Sigmoid colon (tissue), 7 donors: ENCODE results near the gene SMTNL2. TPM values are rescaled to one million over a fixed set of nuclear protein-coding genes. Genes with fewer than 3 reads are reported as not detected.

Source experiments
- DNase-seq: peaks from one replicate; pipeline ENCODE4 v3.0.0-alpha.2; 2019
- H3K27ac ChIP-seq, 4 donors: fragments of 200-600 bp; sonication (generic); one replicate each; pipeline ENCODE4 v1.5.1; 2016 to 2019; ENCODE audit warnings: mild to moderate bottlenecking in 1 of 4
- H3K27me3 ChIP-seq, 3 donors: fragments of 200-600 bp; sonication (generic); one replicate each; pipeline ENCODE4 v1.5.1; 2019; ENCODE audit warnings: mild to moderate bottlenecking in 1 of 3
- H3K36me3 ChIP-seq, 4 donors: fragments of 200-600 bp; sonication (generic); one replicate each; pipeline ENCODE4 v1.5.1; 2016 to 2019
- H3K4me1 ChIP-seq, 4 donors: fragments of 200-600 bp; sonication (generic); one replicate each; pipeline ENCODE4 v1.5.1; 2017 to 2019
- H3K4me3 ChIP-seq, 4 donors: fragments of 200-600 bp; sonication (generic); one replicate each; pipeline ENCODE4 v1.5.1; 2017 to 2019; ENCODE audit warnings: mild to moderate bottlenecking in 2 of 4, moderate library complexity in 1 of 4
- H3K9me3 ChIP-seq, 4 donors: fragments of 200-600 bp in 3 of 4; sonication (generic) in 3 of 4; one replicate each; pipeline versions ENCODE4 v1.5.1 to v1.6.1; 2013 to 2019
- EP300 ChIP-seq, 4 donors: sonication (generic); formaldehyde crosslinking; IDR thresholded peaks; one replicate each; pipeline ENCODE4 v1.6.1; 2017; ENCODE audit warnings: antibody characterized with exemption in 4 of 4
- POLR2A ChIP-seq, 2 donors: fragments of 450-650 bp; IDR thresholded peaks; one replicate each; pipeline ENCODE4 v1.6.1; 2016; ENCODE audit warnings: antibody characterized with exemption in 2 of 2, mild to moderate bottlenecking in 2 of 2, moderate library complexity in 2 of 2
- POLR2AphosphoS5 ChIP-seq, 4 donors: sonication (generic); formaldehyde crosslinking; IDR thresholded peaks; one replicate each; pipeline ENCODE4 v1.6.1; 2017; ENCODE audit warnings: antibody characterized with exemption in 4 of 4
- WGBS, 2 donors: extraction: QIAGEN DNeasy Blood & Tissue Kit; methylation state at CpG; one replicate each; pipeline ENCODE4 v1.1.7; 2013; 5-methylcytosine and 5-hydroxymethylcytosine counted together
- intact Hi-C: fragments of 100-400 bp; cut with DNase I; formaldehyde crosslinking; loops from one replicate; pipeline ENCODE4 v1.15.1; 2023
- polyA plus RNA-seq, 3 donors: library from polyadenylated mRNA; stranded (reverse); fragments of 200-250 nt; gene quantifications; one replicate each; pipeline ENCODE4 v1.2.3, GENCODE V29; 2013
- total RNA-seq, 4 donors: library from RNA; depleted of rRNA; stranded (reverse); fragments of >200 nt; gene quantifications; one replicate each; pipeline ENCODE4 v1.1.0, GENCODE V29; 2016
- TF ChIP-seq, protein P1 (sequence below), 4 experiments: fragments of 450-650 bp in 3 of 4; fragments of 200-600 bp in 1 of 4; IDR thresholded peaks; one replicate each; pipeline ENCODE4 v1.5.1; 2016 to 2019; ENCODE audit warnings: antibody characterized with exemption in 4 of 4, mild to moderate bottlenecking in 3 of 4, moderate library complexity in 2 of 4
- donor health status: healthy with polysubstance abuse.
- donor health status: Bipolar disorder and iron deficiency.
- donor health status: healthy.

Gene SMTNL2
- total and polyA plus RNA-seq, 7 donors, result 0.33 to 1.9 (median 0.99) TPM; not detected in 1

DNA sequence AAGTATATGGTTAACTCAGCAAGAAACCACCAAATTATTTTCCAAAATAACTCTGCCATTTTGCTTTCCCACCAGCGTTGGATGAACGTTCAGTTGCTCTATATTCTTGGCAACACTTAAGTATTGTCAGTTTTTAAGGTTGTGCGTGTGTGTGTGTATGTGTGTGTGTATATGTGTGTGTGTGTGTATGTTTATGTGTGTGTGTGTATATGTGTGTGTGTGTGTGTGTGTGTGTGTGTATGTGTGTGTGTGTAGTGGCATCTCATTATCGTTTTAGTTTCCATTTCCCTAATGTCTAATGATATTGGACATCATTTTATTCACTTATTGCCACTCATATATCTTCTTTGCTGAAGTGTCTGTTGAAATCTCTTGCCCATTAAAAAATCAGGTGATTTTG lies 11.2 kb upstream of the SMTNL2 start:
- intact Hi-C loops, result no loop called here
- Histone ChIP-seq H3K4me1 (no peaks in the 10 kb centered on the region), H3K36me3 (no peaks in the 10 kb centered on the region), H3K27ac (no peak overlapping the region), H3K4me3 (no peak overlapping the region), H3K9me3 (no peaks in the 10 kb centered on the region), H3K27me3 (peaks cover 0 to 2% (median 0%) of the 10 kb centered on the region in 3 donors)
- TF ChIP-seq POLR2AphosphoS5 (IDR thresholded peaks at IDR 0.05), result no peak
- no peak for DNase-seq
- 73 to 81% methylated on average over 4 of the region's 4 CpGs for WGBS, 2 donors

DNA sequence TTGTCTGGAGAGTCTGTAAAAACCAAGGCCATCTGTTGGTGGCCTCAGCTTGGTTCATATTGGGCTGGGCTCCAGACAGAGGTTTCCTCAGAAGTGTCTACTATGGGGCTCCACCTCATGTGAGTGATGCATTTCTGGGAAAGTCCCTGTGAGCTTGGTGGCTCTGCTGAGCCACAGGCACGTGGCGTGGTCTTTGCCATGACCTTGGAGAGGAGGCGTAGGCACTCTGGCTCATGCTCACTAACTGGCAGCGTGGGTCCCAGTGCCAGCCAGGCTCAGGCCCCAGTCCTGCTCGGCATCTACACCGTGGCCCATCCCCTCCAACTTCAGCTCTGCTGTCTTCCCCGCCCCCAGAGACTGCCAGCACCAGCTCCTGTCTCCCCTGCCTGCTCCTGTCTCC lies 10.7 kb upstream of the SMTNL2 start:
- Histone ChIP-seq H3K9me3 (no peaks in the 10 kb centered on the region), H3K4me1 (no peaks in the 10 kb centered on the region), H3K4me3 (no peak overlapping the region), H3K27ac (no peak overlapping the region), H3K27me3 (peaks cover 0 to 2% (median 0%) of the 10 kb centered on the region in 3 donors), H3K36me3 (no peaks in the 10 kb centered on the region)
- TF ChIP-seq POLR2A (IDR thresholded peaks at IDR 0.05) (no peak), POLR2AphosphoS5 (IDR thresholded peaks at IDR 0.05) (no peak), EP300 (IDR thresholded peaks at IDR 0.05) (no peak)
- TF ChIP-seq, protein P1, sequence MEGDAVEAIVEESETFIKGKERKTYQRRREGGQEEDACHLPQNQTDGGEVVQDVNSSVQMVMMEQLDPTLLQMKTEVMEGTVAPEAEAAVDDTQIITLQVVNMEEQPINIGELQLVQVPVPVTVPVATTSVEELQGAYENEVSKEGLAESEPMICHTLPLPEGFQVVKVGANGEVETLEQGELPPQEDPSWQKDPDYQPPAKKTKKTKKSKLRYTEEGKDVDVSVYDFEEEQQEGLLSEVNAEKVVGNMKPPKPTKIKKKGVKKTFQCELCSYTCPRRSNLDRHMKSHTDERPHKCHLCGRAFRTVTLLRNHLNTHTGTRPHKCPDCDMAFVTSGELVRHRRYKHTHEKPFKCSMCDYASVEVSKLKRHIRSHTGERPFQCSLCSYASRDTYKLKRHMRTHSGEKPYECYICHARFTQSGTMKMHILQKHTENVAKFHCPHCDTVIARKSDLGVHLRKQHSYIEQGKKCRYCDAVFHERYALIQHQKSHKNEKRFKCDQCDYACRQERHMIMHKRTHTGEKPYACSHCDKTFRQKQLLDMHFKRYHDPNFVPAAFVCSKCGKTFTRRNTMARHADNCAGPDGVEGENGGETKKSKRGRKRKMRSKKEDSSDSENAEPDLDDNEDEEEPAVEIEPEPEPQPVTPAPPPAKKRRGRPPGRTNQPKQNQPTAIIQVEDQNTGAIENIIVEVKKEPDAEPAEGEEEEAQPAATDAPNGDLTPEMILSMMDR (IDR thresholded peaks at IDR 0.05), result no peak
- intact Hi-C loops, result no loop called here
- DNase-seq, result no peak
- WGBS, 2 donors, result 55 to 71% methylated on average over 7 of the region's 7 CpGs

GRCh38 chr17:4574448-4575045 lies 9.8 kb upstream of the SMTNL2 start:
- Histone ChIP-seq H3K4me1 (no peaks in the 10 kb centered on the region), H3K4me3 (no peak overlapping the region), H3K36me3 (no peaks in the 10 kb centered on the region), H3K27me3 (peaks cover 0 to 2% (median 0%) of the 10 kb centered on the region in 3 donors), H3K9me3 (no peaks in the 10 kb centered on the region), H3K27ac (no peak overlapping the region)
- 95 to 97% methylated on average over 9 of the region's 9 CpGs for WGBS, 2 donors
- intact Hi-C loops, result no loop called here
- TF ChIP-seq POLR2A (IDR thresholded peaks at IDR 0.05) (no peak), POLR2AphosphoS5 (IDR thresholded peaks at IDR 0.05) (no peak), EP300 (IDR thresholded peaks at IDR 0.05) (no peak)
- TF ChIP-seq, protein P1 (IDR thresholded peaks at IDR 0.05), result no peak
- DNase-seq, result no peak

DNA sequence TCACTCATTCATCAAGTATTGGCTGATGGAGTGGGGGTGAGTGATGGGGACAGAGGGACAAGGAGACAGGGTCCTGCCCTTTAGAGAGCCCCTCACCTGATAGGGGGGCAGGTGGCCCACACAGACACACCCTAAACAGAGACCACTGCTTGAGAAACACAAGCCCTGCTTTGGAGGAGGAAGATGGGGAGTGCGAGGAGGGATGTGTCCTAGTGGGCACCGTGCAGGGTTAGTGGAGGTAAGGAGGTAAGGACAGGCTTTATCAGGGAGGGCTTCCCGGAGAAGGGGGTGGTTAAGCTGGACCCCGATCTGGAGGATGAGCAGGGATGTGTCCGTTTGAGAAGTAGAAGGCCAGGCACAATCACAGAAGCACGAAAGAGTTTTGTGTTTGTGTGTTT lies 8.2 kb upstream of the SMTNL2 start:
- H3K4me1 ChIP-seq, result no peaks in the 10 kb centered on the region
- no peak for TF ChIP-seq EP300 (IDR thresholded peaks at IDR 0.05)
- TF ChIP-seq POLR2A (IDR thresholded peaks at IDR 0.05), result no peak
- no peaks in the 10 kb centered on the region for H3K27me3 ChIP-seq
- no peak overlapping the region for H3K4me3 ChIP-seq
- WGBS, 2 donors, result 85 to 87% methylated on average over 6 of the region's 6 CpGs
- H3K27ac ChIP-seq, result no peak overlapping the region
- intact Hi-C loops, result no loop called here
- DNase-seq, result no peak
- no peaks in the 10 kb centered on the region for H3K9me3 ChIP-seq
- no peaks in the 10 kb centered on the region for H3K36me3 ChIP-seq

DNA sequence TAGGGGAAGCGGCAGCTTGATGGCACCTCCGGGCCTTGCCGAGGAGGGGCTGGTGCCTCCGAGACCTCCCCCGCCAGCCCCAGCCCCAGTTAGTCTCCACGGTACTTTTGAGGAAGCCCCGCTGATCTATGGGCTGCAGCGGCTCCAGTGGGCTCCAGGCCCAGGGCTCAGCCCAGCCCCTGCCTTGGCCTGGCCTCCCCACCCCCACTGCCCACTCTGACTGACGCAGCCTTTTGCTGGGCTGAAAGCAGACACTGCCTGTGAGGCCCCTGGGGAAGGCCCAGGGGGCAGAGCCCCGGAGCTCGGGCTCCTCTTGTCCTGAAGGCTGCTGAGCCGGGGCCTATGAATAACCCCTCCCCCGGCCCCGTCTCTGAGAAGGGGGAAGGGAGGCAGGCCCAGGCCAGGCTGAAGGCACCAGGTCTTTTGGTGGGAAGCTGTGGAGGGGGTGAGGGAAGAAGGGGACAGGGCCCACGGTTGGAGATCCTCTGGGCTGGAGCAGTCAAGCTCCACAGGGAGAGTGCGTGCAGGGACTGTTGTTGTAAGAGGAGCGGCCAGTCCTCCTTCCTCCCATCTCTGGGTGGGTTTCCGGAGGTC lies 7.5 kb upstream of the SMTNL2 start:
- Histone ChIP-seq H3K36me3 (no peaks in the 10 kb centered on the region), H3K9me3 (no peaks in the 10 kb centered on the region), H3K4me3 (no peak overlapping the region), H3K4me1 (no peaks in the 10 kb centered on the region), H3K27me3 (peaks cover 0 to 4% (median 3%) of the 10 kb centered on the region in 3 donors), H3K27ac (no peak overlapping the region)
- no peak for DNase-seq
- intact Hi-C loops, result no loop called here
- 79 to 87% methylated on average over 18 of the region's 18 CpGs for WGBS, 2 donors
- no peak for TF ChIP-seq POLR2A (IDR thresholded peaks at IDR 0.05)
- TF ChIP-seq, protein P1 (IDR thresholded peaks at IDR 0.05), result no peak
- TF ChIP-seq EP300 (IDR thresholded peaks at IDR 0.05), result no peak
- TF ChIP-seq POLR2AphosphoS5 (IDR thresholded peaks at IDR 0.05), result no peak
